GM23338 (cell line): ENCODE data around the gene DGLUCY. TPM values are rescaled to one million over a fixed set of nuclear protein-coding genes. Genes with fewer than 3 reads are reported as not detected.

ENCODE experiments used
- ATAC-seq: fragments of 200-7000 bp; cut with Tn5 transposase; 3 replicates; pipeline ENCODE4 v1.9.1; 2020
- DNase-seq: peaks from one replicate; pipeline ENCODE4 v3.0.0-alpha.2; 2015; ENCODE audit warnings: low spot score
- H2AFZ ChIP-seq: fragments of 200-600 bp; sonication (generic); 2 replicates; pipeline ENCODE4 v1.8.0; 2016; ENCODE audit warnings: antibody characterized with exemption, mild to moderate bottlenecking, moderate library complexity
- H3F3A ChIP-seq: fragments of 200-600 bp; sonication (generic); replicated peaks from 2 replicates; pipeline ENCODE4 v1.8.0; 2017; ENCODE audit warnings: antibody characterized with exemption, mixed run types, low read depth
- H3K27ac ChIP-seq: fragments of 200-600 bp; sonication (generic); 2 replicates; pipeline ENCODE4 v1.6.1; 2016; ENCODE audit warnings: low read depth
- H3K27me3 ChIP-seq: fragments of 200-600 bp; sonication (generic); 2 replicates; pipeline ENCODE4 v1.8.0; 2016; ENCODE audit warnings: mild to moderate bottlenecking, mixed run types, moderate library complexity; ENCODE audit not compliant: insufficient read depth
- H3K36me3 ChIP-seq: fragments of 200-600 bp; sonication (generic); 2 replicates; pipeline ENCODE4 v1.8.0; 2016; ENCODE audit warnings: mild to moderate bottlenecking; ENCODE audit not compliant: insufficient read depth
- H3K4me1 ChIP-seq: fragments of 200-600 bp; sonication (generic); 2 replicates; pipeline ENCODE4 v1.8.0; 2016; ENCODE audit warnings: mild to moderate bottlenecking, moderate library complexity; ENCODE audit not compliant: insufficient read depth
- H3K4me2 ChIP-seq: fragments of 200-600 bp; sonication (generic); 2 replicates; pipeline ENCODE4 v1.7.1; 2017; ENCODE audit warnings: mixed run types
- H3K4me3 ChIP-seq: fragments of 200-600 bp; sonication (generic); 2 replicates; pipeline ENCODE4 v1.6.1; 2016; ENCODE audit warnings: mixed run types
- H3K79me2 ChIP-seq: fragments of 200-600 bp; sonication (generic); replicated peaks from 2 replicates; pipeline ENCODE4 v1.8.0; 2017; ENCODE audit warnings: mild to moderate bottlenecking; ENCODE audit not compliant: insufficient read depth
- H3K9me2 ChIP-seq: fragments of 200-600 bp; sonication (generic); 2 replicates; pipeline ENCODE4 v1.8.0; 2017; ENCODE audit not compliant: insufficient read depth
- H4K20me1 ChIP-seq: fragments of 200-600 bp; sonication (generic); replicated peaks from 2 replicates; pipeline ENCODE4 v1.8.0; 2017; ENCODE audit warnings: mild to moderate bottlenecking; ENCODE audit not compliant: insufficient read depth
- H3K27ac Mint-ChIP-seq: 2 replicates; pipeline ENCODE4 v1.8.0; 2020; ENCODE audit warnings: inconsistent platforms, mild to moderate bottlenecking, moderate library complexity, mixed read lengths
- H3K27me3 Mint-ChIP-seq: 3 replicates; pipeline ENCODE4 v1.8.0; 2022; ENCODE audit warnings: low read depth, mild to moderate bottlenecking, moderate library complexity, mixed read lengths, inconsistent platforms; ENCODE audit not compliant: insufficient read depth, poor library complexity
- H3K36me3 Mint-ChIP-seq: 3 replicates; pipeline ENCODE4 v1.8.0; 2021; ENCODE audit warnings: low read depth, mild to moderate bottlenecking, inconsistent platforms, moderate library complexity, mixed read lengths
- H3K4me1 Mint-ChIP-seq: 3 replicates; pipeline ENCODE4 v1.8.0; 2020; ENCODE audit warnings: mild to moderate bottlenecking, inconsistent platforms, mixed read lengths
- H3K4me3 Mint-ChIP-seq: 3 replicates; pipeline ENCODE4 v1.8.0; 2021; ENCODE audit warnings: moderate library complexity, mild to moderate bottlenecking, inconsistent platforms, mixed read lengths
- H3K9me3 Mint-ChIP-seq: 3 replicates; pipeline ENCODE4 v1.8.0; 2020; ENCODE audit warnings: moderate library complexity, mild to moderate bottlenecking, inconsistent platforms, mixed read lengths
- EZH2phosphoT487 ChIP-seq: fragments of 200-600 bp; sonication (generic); IDR thresholded peaks from one replicate; pipeline ENCODE4 v1.8.1; 2018; ENCODE audit warnings: antibody characterized with exemption; ENCODE audit not compliant: unreplicated experiment
- NANOG ChIP-seq: IDR thresholded peaks from 2 replicates; pipeline ENCODE4 v1.6.1; 2016; ENCODE audit warnings: antibody characterized with exemption, borderline replicate concordance
- ZNF331 ChIP-seq: fragments of 250-450 bp; sonication (Bioruptor Pico); IDR thresholded peaks from 2 replicates; pipeline ENCODE4 v1.5.0; 2020; ENCODE audit warnings: low read depth, mild to moderate bottlenecking, moderate library complexity
- ZNF462 ChIP-seq: fragments of 250-450 bp; sonication (Bioruptor Pico); IDR thresholded peaks from 2 replicates; pipeline ENCODE4 v1.5.0; 2020; ENCODE audit warnings: mild to moderate bottlenecking, moderate library complexity
- polyA plus RNA-seq: library from polyadenylated mRNA; unstranded; fragments of >200 nt; fragmentation: Nextera tagmentation; extraction: Ambion mirVana; gene quantifications from 2 replicates; pipeline ENCODE4 v1.2.1, GENCODE V29; 2016
- total RNA-seq: library from RNA; depleted of rRNA; stranded (reverse); fragments of >200 nt; shearing (Covaris generic); gene quantifications from 2 replicates; pipeline ENCODE4 v1.2.3, GENCODE V29; 2014
- TF ChIP-seq, protein P1 (sequence below): IDR thresholded peaks from 2 replicates; pipeline ENCODE4 v1.6.1; 2016; ENCODE audit warnings: antibody characterized with exemption
- TF ChIP-seq, protein P2 (sequence below): IDR thresholded peaks from one replicate; pipeline ENCODE4 v1.6.1; 2018; ENCODE audit warnings: antibody characterized with exemption; ENCODE audit not compliant: unreplicated experiment

Gene DGLUCY
- total and polyA plus RNA-seq, 2 experiments from 2014 or later, result 14.6 to 31.6 TPM

DNA sequence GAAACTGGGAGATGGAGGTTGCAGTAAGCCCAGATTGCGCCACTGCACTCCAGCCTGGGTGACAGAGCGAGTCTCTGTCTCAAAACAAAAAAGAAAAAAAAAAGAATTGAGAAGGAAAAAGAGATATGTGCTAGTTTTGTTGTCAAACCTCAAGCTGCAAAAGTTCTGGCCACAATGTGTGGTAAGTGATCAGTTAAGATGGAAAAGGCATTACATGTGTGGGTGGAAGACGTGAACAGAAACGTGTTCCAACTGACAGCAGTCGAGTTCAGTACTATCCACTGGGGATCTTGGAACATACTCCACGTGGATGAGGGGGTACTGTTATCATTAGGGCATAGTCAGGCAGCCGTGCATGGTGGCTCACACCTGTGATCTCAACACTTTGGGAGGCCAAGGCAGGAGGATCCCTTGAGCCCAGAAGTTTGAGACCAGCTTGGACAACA lies 113.3 kb downstream of the DGLUCY start:
- H3K27me3 ChIP-seq, result no peaks in the 10 kb centered on the region
- Mint-ChIP-seq H3K4me1 (peaks cover 25% of the 10 kb centered on the region), H3K9me3 (peaks cover 21% of the 10 kb centered on the region), H3K27me3 (peaks cover 4% of the 10 kb centered on the region), H3K4me3 (no peak overlapping the region), H3K27ac (no peak overlapping the region), H3K36me3 (peaks cover 19% of the 10 kb centered on the region)
- no peaks in the 10 kb centered on the region for H3K36me3 ChIP-seq
- H2AFZ ChIP-seq, result no peak overlapping the region
- no peak overlapping the region for H3K4me3 ChIP-seq
- H4K20me1 ChIP-seq, result no peaks in the 10 kb centered on the region; the same call in 1 of the 2 replicates
- no peak overlapping the region for H3K27ac ChIP-seq
- peaks cover 5% of the 10 kb centered on the region; the same call in 1 of the 2 replicates for H3K9me2 ChIP-seq
- no peaks in the 10 kb centered on the region for H3F3A ChIP-seq
- no peak overlapping the region for H3K4me2 ChIP-seq
- H3K4me1 ChIP-seq, result peaks cover 17% of the 10 kb centered on the region; the same call in 1 of the 2 replicates
- H3K79me2 ChIP-seq, result no peaks in the 10 kb centered on the region
- TF ChIP-seq NANOG, result no peak
- TF ChIP-seq, protein P1, sequence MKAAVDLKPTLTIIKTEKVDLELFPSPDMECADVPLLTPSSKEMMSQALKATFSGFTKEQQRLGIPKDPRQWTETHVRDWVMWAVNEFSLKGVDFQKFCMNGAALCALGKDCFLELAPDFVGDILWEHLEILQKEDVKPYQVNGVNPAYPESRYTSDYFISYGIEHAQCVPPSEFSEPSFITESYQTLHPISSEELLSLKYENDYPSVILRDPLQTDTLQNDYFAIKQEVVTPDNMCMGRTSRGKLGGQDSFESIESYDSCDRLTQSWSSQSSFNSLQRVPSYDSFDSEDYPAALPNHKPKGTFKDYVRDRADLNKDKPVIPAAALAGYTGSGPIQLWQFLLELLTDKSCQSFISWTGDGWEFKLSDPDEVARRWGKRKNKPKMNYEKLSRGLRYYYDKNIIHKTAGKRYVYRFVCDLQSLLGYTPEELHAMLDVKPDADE, result no peak
- TF ChIP-seq, protein P2, sequence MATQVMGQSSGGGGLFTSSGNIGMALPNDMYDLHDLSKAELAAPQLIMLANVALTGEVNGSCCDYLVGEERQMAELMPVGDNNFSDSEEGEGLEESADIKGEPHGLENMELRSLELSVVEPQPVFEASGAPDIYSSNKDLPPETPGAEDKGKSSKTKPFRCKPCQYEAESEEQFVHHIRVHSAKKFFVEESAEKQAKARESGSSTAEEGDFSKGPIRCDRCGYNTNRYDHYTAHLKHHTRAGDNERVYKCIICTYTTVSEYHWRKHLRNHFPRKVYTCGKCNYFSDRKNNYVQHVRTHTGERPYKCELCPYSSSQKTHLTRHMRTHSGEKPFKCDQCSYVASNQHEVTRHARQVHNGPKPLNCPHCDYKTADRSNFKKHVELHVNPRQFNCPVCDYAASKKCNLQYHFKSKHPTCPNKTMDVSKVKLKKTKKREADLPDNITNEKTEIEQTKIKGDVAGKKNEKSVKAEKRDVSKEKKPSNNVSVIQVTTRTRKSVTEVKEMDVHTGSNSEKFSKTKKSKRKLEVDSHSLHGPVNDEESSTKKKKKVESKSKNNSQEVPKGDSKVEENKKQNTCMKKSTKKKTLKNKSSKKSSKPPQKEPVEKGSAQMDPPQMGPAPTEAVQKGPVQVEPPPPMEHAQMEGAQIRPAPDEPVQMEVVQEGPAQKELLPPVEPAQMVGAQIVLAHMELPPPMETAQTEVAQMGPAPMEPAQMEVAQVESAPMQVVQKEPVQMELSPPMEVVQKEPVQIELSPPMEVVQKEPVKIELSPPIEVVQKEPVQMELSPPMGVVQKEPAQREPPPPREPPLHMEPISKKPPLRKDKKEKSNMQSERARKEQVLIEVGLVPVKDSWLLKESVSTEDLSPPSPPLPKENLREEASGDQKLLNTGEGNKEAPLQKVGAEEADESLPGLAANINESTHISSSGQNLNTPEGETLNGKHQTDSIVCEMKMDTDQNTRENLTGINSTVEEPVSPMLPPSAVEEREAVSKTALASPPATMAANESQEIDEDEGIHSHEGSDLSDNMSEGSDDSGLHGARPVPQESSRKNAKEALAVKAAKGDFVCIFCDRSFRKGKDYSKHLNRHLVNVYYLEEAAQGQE, result no peak
- no peak for TF ChIP-seq EZH2phosphoT487
- no peak for ATAC-seq
- no peak for DNase-seq

DNA sequence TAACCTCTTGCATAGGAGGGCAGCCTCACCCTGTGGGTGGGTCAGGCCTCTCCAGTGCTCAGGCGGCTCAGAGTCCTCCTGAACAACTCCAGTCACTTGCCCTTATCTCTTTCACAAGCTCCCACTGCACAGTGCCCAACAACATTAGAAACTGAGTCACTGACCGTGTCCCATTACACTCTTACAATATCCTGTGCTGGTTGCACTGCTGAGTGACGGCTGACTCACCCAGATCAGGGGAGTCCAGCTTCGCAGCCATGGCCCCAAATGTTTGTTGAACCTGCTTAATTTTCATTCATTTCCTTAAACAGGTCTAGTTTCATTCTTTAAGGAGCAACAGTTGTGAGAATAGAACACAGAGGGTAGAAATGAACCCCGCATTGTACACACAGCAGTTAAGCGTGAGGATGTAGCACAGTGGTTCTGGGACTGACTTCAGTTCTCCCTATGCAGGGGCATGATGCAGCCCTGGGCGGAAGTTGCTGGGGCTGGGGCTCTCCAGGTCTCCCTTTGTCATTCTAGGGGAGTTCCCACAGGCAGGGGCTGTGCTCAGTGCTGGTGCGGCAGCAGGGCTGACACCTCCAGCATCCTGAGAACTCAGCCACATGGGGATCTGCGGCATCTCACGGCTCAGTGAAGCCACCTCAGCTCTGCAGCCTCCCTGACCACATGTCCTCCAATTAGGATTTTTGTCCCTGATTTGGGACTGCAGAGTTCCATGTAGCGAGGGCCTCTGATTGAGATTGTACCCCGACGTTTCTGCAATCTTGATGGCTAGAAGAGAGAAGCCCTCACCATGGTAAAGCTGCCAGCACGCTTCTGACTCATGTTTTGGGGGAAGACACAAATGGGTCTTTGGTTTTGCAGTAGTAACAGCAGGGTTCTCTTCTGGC lies 114.5 kb downstream of the DGLUCY start:
- H3K4me2 ChIP-seq, result peak overlapping the region; percentile 66
- H3K36me3 Mint-ChIP-seq, result peaks cover 21% of the 10 kb centered on the region
- no peaks in the 10 kb centered on the region for H3K36me3 ChIP-seq
- 0 out of 2 replicates have a peak overlapping the region, but pooled peaks have one; percentile 7 for H2AFZ ChIP-seq
- DNase-seq (peak; percentile 83), ATAC-seq (peak; percentile 99)
- no peaks in the 10 kb centered on the region for H3K79me2 ChIP-seq
- H3K4me1 ChIP-seq, result peaks cover 17% of the 10 kb centered on the region; the same call in 1 of the 2 replicates
- no peak overlapping the region; the same call in 2 of the 3 replicates for H3K4me3 Mint-ChIP-seq
- H4K20me1 ChIP-seq, result no peaks in the 10 kb centered on the region; the same call in 1 of the 2 replicates
- peaks cover 24% of the 10 kb centered on the region for H3K9me3 Mint-ChIP-seq
- H3K9me2 ChIP-seq, result peaks cover 5% of the 10 kb centered on the region; the same call in 1 of the 2 replicates
- H3K27ac Mint-ChIP-seq, result peak overlapping the region; percentile 77
- H3K4me1 Mint-ChIP-seq, result peaks cover 23% of the 10 kb centered on the region
- H3K27me3 ChIP-seq, result no peaks in the 10 kb centered on the region
- H3F3A ChIP-seq, result no peaks in the 10 kb centered on the region
- no peak overlapping the region for H3K4me3 ChIP-seq
- H3K27me3 Mint-ChIP-seq, result peaks cover 3% of the 10 kb centered on the region
- peak overlapping the region; percentile 80 for H3K27ac ChIP-seq
- TF ChIP-seq EZH2phosphoT487, result no peak
- no peak for TF ChIP-seq ZNF331 (CRISPR knock-in tag)
- TF ChIP-seq ZNF462 (CRISPR knock-in tag), result no peak
- no peak for TF ChIP-seq NANOG
